ENCODE measurements around the gene HES5. TPM values are rescaled to one million over a fixed set of nuclear protein-coding genes. Genes with fewer than 3 reads are reported as not detected.
"Not testable (repeated sequence)": the region's sequence is repeated elsewhere in the genome, so short reads cannot be mapped to it uniquely, and the experiment has no call there.

HES5 gene
- polyA plus RNA-seq, 4 donors = 0.24 to 0.65 (median 0.55) TPM

DNA sequence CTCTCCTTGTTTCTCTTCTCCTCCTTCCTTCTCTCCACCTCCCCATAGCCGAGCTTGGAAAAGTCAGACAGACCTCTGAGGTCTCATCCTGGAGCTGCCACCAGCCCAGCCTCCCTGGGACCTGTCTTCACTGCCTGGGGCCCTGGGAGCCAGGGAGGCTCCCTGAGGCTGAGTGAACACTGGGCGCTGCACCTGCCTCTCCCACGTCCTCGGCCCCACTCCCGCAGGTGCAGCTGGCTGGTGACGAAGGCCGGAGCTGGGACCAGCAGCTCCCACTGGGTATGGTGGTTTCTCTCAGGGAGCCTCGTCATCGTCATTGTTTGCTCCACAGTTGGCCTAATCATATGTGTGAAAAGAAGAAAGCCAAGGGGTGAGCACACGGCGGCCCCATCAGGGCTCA, 31.4 kb upstream of the HES5 start:
- DNase-seq (ENCODE audit: low read depth in 4 of 4, low spot score in 2 of 4) = no peak

DNA sequence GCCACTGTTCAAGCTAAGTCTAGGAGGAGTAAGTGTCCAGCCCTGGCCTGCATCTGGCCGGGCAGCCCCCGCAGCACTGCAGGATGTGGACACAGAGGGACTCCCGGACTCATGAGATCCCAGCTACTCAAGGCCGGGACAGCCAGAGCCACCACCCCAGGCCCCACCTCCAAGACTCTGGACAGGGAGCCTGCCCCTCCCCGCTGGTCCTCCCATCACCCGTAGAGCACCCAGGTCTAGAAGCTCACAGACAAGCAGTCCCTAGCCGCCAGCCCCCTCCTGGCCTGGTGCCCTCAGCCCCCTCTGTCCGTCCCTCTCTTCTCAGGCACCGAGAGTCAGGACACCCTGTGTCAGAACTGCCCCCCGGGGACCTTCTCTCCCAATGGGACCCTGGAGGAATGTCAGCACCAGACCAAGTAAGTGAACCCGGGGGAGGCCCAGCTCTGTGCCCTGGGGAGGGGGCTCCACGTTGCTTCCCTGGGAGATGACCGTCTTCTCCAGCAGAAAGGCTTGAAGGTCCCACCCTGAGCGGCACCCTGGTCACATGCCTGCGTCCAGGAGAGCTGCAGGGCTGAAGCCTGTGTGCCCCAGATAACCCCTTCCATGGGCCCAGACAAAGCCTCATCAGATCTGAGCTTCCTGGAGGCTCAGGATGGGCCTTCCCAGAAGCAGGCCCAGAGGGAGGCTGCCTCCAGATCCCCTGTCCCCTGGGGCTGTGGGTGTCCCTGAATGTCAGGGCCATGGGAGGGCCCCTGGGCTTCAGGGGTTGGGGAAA, 30.4 kb upstream of the HES5 start:
- no peak for DNase-seq (ENCODE audit: low read depth in 4 of 4, low spot score in 2 of 4)

DNA sequence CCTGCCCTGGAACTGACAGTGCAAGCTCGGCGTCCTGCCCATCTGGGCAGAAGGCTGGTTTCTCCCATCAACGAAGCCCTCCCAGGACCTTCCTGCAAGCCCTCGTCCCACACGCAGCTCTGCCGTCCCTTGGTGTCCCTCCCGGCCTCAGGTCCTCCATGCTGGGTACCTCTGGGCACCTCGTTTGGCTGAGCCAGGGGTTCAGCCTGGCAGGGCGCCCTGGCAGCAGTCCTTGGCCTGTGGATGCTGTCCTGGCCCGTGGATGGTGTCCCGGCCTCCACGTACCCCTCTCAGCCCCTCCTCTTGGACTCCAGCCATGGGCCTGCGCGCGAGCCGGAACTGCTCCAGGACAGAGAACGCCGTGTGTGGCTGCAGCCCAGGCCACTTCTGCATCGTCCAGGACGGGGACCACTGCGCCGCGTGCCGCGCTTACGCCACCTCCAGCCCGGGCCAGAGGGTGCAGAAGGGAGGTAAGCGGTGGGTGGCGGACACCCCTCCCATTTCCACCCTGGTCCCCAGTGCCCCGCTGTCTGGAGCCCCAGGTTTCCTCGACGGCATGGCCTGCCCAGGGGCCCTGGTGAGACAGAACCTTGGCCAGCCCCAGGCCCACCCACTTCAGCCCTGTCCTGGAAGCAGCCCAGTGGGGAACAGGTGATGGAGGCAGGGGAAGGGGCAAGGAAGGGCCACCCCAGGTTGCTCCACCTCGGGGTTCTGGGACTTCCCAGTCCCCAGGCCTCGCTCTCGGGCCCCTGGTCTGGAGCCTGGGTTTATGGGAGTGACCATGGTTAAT, 29.6 kb upstream of the HES5 start:
- no peak for DNase-seq (ENCODE audit: low read depth in 4 of 4, low spot score in 2 of 4)

DNA sequence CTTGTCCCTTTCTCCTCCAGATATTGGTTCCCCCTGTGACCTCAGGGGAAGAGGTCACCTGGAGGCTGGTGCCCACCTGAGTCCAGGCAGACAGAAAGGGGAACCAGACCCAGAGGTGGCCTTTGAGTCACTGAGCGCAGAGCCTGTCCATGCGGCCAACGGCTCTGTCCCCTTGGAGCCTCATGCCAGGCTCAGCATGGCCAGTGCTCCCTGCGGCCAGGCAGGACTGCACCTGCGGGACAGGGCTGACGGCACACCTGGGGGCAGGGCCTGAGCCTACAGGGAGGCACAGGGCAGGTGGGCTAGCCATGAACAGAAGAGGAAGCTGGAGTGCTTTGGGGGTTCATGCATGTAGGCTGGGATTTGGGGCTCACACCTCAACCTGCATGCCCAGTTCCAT, 28.8 kb upstream of the HES5 start:
- no peak for DNase-seq (ENCODE audit: low read depth in 4 of 4, low spot score in 2 of 4)

DNA sequence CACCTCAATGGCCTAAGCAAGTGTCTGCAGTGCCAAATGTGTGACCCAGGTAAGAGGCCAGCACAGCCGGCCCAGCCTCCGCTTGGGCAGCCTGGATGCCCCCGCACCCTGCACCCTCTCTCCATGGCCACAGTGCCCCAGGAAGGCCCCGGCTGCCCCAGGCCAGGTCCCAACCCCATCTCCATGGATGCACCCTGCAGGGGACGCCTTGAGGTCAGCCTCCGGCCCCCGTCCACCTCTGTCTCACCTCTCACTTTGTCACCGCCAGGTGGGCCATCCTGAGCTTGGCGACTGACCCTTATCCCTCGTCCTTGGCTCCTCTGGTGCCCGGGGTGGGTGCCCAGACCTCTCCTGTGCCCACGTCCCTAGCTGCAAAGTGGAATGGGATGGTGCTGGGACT, 28.4 kb upstream of the HES5 start:
- no peak for DNase-seq (ENCODE audit: low read depth in 4 of 4, low spot score in 2 of 4)

DNA sequence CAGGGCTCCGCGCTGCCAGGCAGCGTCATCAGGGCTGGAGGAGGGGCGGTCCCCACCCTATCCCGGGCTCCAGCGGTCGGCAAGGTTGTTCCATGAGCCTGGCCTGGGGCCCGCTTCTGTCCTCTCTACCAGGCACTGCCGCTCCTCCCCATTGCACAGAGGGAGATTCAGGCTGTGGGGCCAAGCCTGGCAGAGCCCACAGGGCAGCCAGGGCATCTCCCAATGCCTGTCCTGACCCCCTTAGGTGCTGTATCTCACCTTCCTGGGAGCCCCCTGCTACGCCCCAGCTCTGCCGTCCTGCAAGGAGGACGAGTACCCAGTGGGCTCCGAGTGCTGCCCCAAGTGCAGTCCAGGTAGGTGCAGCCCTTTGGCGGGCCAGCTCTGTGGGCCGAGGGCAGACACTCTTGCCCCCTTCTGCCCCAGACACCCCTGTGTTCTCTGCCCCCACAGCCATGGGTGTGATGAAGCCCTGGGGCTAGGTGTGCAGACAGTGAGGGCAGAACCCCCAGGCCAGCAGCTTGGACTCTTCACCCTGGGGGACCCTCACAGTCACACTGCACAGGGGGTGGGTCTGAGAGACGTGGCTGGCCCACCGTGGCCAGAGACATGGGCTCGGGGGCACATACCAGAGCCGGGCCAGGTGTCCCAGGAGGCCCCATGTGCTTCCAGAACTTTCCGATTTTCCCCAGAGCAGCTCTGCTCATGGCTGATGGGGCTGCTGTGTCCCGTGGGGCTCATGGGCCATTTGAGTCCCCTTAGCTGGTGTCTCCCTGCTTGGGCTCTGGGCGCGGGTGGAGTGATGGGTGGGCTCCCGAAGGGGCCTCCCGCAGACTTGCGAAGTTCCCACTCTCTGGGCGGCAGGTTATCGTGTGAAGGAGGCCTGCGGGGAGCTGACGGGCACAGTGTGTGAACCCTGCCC, 27.7 kb upstream of the HES5 start:
- DNase-seq (ENCODE audit: low read depth in 4 of 4, low spot score in 2 of 4) = no peak

DNA sequence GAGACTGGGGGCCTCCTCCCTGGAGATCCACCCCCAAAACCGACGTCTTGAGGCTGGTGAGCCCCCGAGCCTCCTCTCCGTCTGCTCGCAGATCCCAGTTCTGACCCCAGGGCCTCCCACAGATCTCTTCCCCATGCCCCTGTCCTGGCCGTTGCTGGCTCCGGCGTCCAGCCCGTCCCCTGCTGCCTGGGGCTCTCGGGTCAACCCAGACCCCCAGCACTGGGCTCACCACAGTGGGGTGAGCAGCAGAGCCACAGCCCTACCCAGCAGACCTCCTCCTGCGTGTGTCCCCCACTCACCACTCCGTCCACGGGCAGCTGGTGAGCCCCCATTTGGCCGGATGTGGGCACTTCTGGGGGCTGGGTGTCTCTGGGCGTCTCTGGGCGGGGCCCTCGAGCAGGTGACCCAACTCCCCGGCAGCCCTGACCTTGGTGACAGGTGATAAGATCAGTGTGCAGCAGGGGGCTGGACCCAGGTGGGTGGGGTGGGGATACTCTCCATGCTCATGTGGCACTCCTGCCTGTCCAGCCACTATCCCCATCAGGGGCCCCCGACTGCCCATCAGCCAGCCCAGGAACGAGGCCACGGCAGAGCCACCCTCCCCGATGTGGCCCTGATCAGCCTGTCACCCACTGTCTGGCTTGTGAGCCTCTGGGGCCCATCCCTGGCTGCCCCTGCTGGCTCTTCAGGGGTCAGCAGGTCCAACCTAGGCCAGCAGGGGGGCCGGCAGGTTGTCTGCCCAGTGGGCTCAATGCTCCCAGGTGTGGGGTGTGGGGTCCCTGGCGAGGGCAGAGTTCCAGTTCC, 26.8 kb upstream of the HES5 start:
- no peak for DNase-seq (ENCODE audit: low read depth in 4 of 4, low spot score in 2 of 4)

DNA sequence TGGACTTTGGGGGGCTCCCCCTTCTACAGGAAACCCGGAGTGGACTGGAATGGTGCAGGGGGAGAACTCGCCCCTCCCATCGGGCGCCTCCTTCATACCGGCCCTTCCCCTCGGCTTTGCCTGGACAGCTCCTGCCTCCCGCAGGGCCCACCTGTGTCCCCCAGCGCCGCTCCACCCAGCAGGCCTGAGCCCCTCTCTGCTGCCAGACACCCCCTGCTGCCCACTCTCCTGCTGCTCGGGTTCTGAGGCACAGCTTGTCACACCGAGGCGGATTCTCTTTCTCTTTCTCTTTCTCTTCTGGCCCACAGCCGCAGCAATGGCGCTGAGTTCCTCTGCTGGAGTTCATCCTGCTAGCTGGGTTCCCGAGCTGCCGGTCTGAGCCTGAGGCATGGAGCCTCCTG, 26.2 kb upstream of the HES5 start, which contains the start of gene TNFRSF14:
Gene TNFRSF14, plus strand, starts transcription at position 95 of the 401 bp plus-strand sequence. Its CDS starts 294 bp downstream, at position 389.
- DNase-seq (ENCODE audit: low read depth in 4 of 4, low spot score in 2 of 4) = no peak

DNA sequence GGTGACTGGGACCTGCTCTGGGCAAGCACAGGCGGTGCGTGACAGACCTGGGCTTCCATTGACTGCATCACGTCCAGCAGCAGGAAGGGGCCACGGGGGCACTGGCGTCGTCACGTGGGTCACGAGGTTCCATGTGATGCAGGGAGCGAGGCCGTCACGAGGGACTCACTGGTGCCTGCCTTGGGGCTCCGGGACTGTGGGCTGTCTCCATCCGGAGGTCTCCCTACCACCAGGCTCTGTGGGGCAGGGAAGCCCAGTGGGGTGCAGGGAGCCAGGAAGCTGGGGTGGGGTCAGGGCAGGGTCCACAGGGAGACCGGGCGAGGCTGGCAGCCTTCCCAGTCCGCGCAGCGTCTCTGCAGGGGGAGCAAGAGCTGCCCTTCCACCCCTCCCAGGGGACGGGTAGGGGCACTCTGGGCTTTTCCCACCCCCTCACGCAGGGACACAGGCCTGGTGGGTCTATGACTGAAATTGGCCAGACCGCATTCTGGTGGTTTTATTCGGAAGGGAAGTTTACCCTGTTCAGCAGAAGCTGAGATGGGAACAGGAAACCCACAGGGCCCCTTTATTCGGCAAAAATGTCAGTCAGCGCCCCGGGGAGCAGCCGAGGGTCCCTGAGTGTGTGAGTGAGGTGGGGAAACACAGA, 25.7 kb upstream of the HES5 start:
- DNase-seq (ENCODE audit: low read depth in 4 of 4, low spot score in 2 of 4) = no peak

DNA sequence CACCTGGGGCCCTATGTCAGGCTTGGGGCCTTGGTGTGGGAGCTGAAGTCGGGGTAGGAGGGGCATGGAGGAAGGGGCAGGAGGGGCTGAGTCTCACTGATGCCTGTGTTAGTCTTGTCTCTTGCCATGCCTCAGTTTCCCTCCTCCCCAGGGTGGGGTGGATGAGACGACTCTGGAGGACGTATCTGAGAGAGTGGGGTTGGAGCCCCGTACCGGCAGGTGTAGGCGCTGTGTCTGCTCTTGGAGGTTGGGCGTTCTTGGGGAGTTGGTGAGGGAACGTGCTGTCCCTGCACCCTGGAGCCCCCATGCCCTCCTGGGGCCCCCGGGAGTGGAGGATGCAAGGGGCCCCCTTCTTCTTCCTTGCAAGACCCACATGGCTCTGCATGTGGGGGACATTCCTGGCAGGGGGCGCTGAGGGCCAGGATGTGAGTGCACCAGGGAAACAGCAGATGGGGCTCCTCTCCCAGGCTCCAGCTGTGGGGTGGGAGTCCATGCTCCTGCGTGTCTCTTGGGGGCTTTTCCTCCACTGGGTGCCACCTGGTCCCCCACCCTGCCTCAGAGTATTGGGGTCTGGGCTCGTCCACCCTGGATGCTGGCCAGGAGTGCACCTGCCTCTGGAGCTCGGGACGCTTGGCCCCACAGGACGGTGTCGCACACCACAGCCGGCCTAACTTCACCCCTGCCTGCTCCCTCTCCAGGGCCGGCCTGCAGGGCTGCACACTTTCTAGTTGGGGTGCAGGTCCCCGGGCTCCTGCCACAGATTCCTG, 24.7 kb upstream of the HES5 start:
- DNase-seq (ENCODE audit: low read depth in 4 of 4, low spot score in 2 of 4) = no peak

DNA sequence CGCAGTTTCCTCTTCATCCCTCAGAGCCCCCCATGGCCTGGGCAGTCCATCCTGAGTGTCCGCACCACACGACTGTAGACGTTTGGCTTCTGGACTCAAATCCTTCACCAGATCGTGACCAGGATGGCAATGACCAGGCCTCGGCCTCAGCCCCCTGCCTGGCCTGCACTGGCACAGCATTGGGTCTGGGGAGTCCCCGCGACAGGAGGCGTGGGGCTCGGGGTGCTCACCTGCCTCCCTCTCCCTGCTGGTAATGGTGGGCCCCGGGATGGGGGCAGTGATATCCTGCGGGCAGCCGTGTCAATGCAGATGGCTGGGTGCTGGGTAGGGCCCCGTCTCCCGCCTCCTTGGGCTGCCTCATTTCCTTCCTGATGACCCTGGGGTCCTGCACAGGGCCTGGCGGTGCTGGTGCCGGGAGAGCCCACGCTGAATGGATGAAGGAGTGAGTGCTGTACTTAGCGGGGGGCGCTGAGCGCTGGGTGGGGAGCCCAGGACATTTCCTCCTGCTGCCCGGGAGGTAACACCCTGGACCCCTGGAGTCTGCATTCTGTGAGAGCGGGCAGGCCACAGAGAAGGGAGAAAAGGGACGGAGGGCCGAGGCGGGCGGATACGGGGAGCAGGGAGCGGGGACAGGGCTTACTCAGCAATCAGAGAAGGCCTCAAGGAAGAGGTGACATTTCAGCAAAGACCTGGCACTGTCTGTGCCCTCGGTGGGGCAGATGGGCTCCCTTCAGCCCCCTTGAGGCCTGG, 24.0 kb upstream of the HES5 start:
- DNase-seq (ENCODE audit: low read depth in 4 of 4, low spot score in 2 of 4) = no peak

DNA sequence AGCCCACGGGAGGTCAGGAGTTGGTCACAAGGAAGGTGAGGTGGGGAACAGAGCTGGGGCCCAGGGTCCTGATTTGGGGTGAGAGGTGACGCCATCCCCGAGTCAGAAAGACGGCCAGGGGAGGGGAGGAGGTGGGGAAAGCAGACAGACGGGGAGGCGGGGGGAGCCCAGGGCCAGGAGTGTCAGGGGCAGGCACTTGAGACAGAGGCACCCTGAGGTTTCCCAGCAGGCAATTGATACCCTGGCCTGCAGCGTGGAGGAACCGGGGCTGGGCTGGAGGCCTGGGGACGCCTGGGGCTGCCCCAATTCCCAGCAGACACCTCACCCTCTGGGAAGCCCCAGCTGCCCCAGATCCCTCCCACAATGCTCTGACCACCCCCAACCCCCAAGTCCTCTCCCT, 23.0 kb upstream of the HES5 start:
- not testable (repeated sequence) for DNase-seq (ENCODE audit: low read depth in 4 of 4, low spot score in 2 of 4)

DNA sequence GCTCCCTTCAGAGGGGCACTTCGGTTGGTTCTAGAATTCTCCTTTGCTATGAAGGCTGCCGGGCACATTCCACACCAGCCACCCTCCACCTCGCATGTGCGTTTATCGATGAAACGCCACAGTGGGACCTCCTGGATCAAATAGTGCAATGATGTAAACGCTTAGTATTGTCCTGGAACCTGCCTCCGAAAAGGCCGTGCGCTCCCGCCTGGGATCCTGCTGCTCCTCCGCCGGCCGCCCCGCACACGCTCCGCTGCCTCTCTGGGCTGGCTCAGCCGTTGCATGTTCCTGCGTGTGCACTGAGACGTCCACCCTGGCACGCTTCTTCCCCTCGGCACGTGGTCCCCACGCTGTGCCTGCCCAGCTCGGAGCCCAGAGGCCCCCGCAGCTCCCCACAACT, 22.1 kb upstream of the HES5 start:
- DNase-seq (ENCODE audit: low read depth in 4 of 4, low spot score in 2 of 4) = no peak

DNA sequence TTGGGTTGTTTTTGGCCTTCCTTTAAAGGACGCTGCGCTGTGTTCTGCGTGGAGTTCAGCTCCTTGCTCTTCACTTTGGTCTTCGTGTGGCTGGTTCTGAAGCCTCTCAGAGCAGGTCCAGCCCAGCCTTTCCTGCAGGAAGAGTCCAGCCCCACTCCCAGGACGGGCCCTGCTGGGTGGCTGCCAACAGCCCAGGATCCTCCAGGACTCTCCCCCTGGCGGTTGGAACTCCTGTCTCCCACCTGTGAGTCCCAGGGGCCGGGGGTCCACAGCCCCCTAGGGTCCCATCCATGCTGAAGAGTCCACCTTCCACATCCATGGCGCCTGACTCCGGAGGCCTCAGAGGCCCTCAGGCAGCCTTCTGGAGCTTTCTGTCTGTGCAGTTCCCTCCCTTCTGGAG, 21.5 kb upstream of the HES5 start:
- DNase-seq (ENCODE audit: low read depth in 4 of 4, low spot score in 2 of 4) = not testable (repeated sequence)

DNA sequence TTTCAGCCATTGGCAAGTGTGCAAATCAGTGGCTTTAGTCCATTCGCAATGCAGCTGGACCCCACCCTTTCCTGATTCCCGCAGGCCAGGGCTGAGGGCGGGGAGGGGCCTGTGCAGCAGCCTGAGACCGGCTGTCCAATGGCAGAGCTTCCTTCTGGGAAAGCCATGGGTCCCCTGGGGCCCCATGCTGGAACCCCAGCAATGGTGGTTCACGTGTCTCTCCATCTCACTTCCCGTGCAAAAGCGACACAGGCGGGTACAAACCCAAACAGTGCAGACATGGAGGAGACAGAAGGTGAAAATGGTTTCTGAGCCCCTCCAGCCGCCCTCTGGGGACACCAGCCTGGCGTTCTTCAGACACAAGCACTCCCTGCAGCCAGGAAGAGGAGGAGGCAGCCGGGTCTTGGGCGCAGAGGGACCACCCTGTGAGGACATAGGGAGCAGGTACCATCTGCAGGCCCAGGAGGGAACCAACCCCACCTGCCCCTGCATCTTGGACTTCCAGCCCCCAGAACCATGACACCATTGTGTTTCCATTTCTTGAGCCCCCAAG, 20.3 kb upstream of the HES5 start:
- not testable (repeated sequence) for DNase-seq (ENCODE audit: low read depth in 4 of 4, low spot score in 2 of 4)

DNA sequence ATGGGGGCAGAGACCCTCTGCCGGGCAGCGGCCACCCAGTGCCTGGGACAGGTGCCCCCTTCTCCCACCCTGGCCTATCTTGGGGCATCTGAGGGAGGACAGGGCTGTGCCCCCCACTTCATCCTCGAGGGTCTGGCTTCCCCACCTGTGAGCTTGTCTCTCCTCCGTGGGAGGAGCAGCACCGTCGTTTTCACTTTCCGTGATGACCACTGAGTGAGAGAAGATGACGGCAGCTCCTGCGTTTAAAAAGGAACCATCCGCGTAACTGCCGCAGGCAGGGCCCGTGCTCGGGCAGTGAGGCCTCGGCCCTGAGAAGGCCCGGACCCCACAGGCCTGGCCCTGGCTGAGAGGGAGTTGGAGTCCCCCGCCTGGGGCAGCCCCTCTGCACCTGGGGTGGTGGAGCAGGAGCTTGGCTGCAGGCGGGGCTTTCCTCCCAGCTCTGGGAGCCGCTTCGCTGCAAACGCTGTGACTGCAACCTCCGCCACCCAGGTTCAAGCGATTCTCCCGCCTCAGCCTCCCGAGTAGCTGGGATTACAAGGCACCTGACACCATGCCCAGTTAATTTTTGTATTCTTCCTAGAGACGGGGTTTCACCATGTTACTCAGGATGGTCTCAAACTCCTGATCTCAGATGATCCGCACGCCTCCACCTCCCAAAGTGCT, 19.4 kb upstream of the HES5 start:
- not testable (repeated sequence) for DNase-seq (ENCODE audit: low read depth in 4 of 4, low spot score in 2 of 4)

DNA sequence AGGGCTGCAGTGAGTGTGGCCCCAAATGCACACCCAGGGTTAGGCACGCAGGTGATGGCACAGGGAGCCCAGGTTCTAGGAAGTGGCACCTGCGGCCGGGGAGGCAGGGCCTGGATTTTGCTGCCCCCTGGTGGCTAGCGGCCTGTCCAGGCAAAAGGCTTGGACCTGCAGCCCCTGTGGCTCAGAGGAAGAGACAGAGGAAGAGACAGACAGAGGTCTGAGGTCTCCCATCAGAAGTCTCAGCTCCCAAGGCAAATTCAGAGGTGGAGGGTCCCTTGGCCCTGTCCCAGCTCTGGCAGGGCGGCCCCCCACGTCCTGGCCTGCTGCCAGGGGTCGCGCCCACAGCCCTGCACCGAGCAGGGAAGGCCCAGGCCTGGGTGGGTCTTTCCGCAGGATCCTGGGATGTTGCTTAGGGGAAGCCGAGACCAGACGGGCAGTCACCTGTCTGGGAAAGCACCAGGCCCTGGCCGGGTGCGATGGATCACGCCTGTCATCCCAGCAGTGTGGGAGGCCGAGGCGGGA, 18.1 kb upstream of the HES5 start:
- DNase-seq (ENCODE audit: low read depth in 4 of 4, low spot score in 2 of 4) = peak in 2 of 4 donors; percentile 64 to 73

All from left renal cortex interstitium (tissue), 4 donors.